IMR-90 (cell line): ENCODE data around the gene DHRS7C. TPM values are rescaled to one million over a fixed set of nuclear protein-coding genes. Genes with fewer than 3 reads are reported as not detected.

Source experiments
- ATAC-seq: fragments of 200-7000 bp; cut with Tn5 transposase; 2 replicates; pipeline ENCODE4 v1.9.1; 2020; ENCODE audit warnings: low read depth, mild to moderate bottlenecking, moderate library complexity
- BruUV-seq: library from RNA; stranded (reverse); fragments of 400-500 nt; replicated peaks from 2 replicates; lab custom pipeline; 2021; lab: Mats Ljungman, UMichigan
- CTCF ChIA-PET: fragments of 300-600 bp; formaldehyde crosslinking; extraction: SDS; loops from one replicate; lab custom pipeline; 2021; ENCODE audit warnings: antibody characterized with exemption; lab: Yijun Ruan, JAX
- POLR2A ChIA-PET: fragments of 300-600 bp; sonication (Branson Sonifier 250); formaldehyde crosslinking; loops from one replicate; lab custom pipeline; 2022; ENCODE audit warnings: antibody characterized with exemption; ENCODE audit not compliant: unreplicated experiment; lab: Charles Lee
- DNase-seq: peaks from one replicate; pipeline ENCODE4 v3.0.0; 2013
- H2AFZ ChIP-seq: replicated peaks from 2 replicates; pipeline ENCODE3; 2013; ENCODE audit warnings: low read length, mild to moderate bottlenecking; ENCODE audit not compliant: poor library complexity
- H2AK5ac ChIP-seq: 2 replicates; pipeline ENCODE4 v1.6.1; 2013; ENCODE audit warnings: low read depth, low read length, inconsistent platforms
- H2AK9ac ChIP-seq: replicated peaks from 2 replicates; pipeline ENCODE3; 2013; ENCODE audit warnings: mild to moderate bottlenecking, low read depth, low read length, moderate library complexity; ENCODE audit not compliant: poor library complexity
- H2BK120ac ChIP-seq: 2 replicates; pipeline ENCODE4 v1.6.1; 2013; ENCODE audit warnings: low read depth, low read length, inconsistent platforms
- H2BK15ac ChIP-seq: 3 replicates; pipeline ENCODE4 v1.6.1; 2013; ENCODE audit warnings: low read depth, low read length, inconsistent platforms
- H2BK20ac ChIP-seq: 2 replicates; pipeline ENCODE4 v1.6.1; 2013; ENCODE audit warnings: low read depth, mild to moderate bottlenecking, inconsistent platforms, low read length, moderate library complexity
- H2BK5ac ChIP-seq: 2 replicates; pipeline ENCODE4 v1.6.1; 2013; ENCODE audit warnings: mild to moderate bottlenecking, low read depth, low read length, inconsistent platforms; ENCODE audit not compliant: poor library complexity, severe bottlenecking
- H3K14ac ChIP-seq: replicated peaks from 2 replicates; pipeline ENCODE4 v1.6.1; 2013; ENCODE audit warnings: low read depth, low read length, inconsistent platforms
- H3K18ac ChIP-seq: 2 replicates; pipeline ENCODE4 v1.6.1; 2013; ENCODE audit warnings: low read depth, low read length, control low read depth
- H3K23ac ChIP-seq: 2 replicates; pipeline ENCODE4 v1.6.1; 2013; ENCODE audit warnings: low read depth, low read length, inconsistent platforms
- H3K27ac ChIP-seq: 2 replicates; pipeline ENCODE4 v1.5.1; 2013; ENCODE audit warnings: mild to moderate bottlenecking, control low read depth, low read length; ENCODE audit not compliant: insufficient read depth
- H3K27me3 ChIP-seq: 2 replicates; pipeline ENCODE4 v1.6.1; 2013; ENCODE audit warnings: low read length; ENCODE audit not compliant: control insufficient read depth, insufficient read depth
- H3K36me3 ChIP-seq: 2 replicates; pipeline ENCODE4 v1.6.1; 2013; ENCODE audit warnings: low read length, mixed read lengths; ENCODE audit not compliant: control insufficient read depth, insufficient read depth
- H3K4ac ChIP-seq: 2 replicates; pipeline ENCODE4 v1.6.1; 2013; ENCODE audit warnings: low read depth, low read length, inconsistent platforms
- H3K4me1 ChIP-seq: 2 replicates; pipeline ENCODE4 v1.6.1; 2013; ENCODE audit warnings: low read length, mixed read lengths; ENCODE audit not compliant: control insufficient read depth, insufficient read depth
- H3K4me2 ChIP-seq: 2 replicates; pipeline ENCODE4 v1.6.1; 2013; ENCODE audit warnings: low read depth, mild to moderate bottlenecking, control low read depth, low read length, moderate library complexity
- H3K4me3 ChIP-seq: 2 replicates; pipeline ENCODE4 v1.5.1; 2013; ENCODE audit warnings: low read depth, mild to moderate bottlenecking, control low read depth, low read length, moderate library complexity; ENCODE audit not compliant: insufficient read depth
- H3K56ac ChIP-seq: 2 replicates; pipeline ENCODE4 v1.6.1; 2013; ENCODE audit warnings: low read length, inconsistent platforms; ENCODE audit not compliant: insufficient read depth; ENCODE audit errors: extremely low read depth
- H3K79me1 ChIP-seq, 2 experiments: 2 replicates each; pipeline ENCODE4 v1.6.1; 2013; ENCODE audit warnings: low read length in 2 of 2, inconsistent platforms in 1 of 2, low read depth in 1 of 2
- H3K9ac ChIP-seq: 2 replicates; pipeline ENCODE4 v1.6.1; 2013; ENCODE audit warnings: low read depth, low read length, control low read depth
- H3K9me1 ChIP-seq: 2 replicates; pipeline ENCODE4 v1.6.1; 2013; ENCODE audit warnings: low read length, inconsistent platforms; ENCODE audit not compliant: insufficient read depth
- H3K9me3 ChIP-seq: 2 replicates; pipeline ENCODE4 v1.6.1; 2013; ENCODE audit warnings: low read length; ENCODE audit not compliant: control insufficient read depth, insufficient read depth
- H4K20me1 ChIP-seq: 2 replicates; pipeline ENCODE4 v1.6.1; 2013; ENCODE audit warnings: low read length, inconsistent platforms; ENCODE audit not compliant: insufficient read depth
- H4K5ac ChIP-seq: 2 replicates; pipeline ENCODE4 v1.6.1; 2013; ENCODE audit warnings: mild to moderate bottlenecking, low read depth, low read length, control low read depth
- H4K8ac ChIP-seq, 2 experiments: 2 replicates each; pipeline ENCODE4 v1.6.1; 2013; ENCODE audit warnings: low read depth in 2 of 2, low read length in 2 of 2, control low read depth in 1 of 2, inconsistent platforms in 1 of 2
- H4K91ac ChIP-seq: 2 replicates; pipeline ENCODE4 v1.6.1; 2013; ENCODE audit warnings: low read depth, low read length, inconsistent platforms; ENCODE audit not compliant: insufficient read depth
- RAD21 ChIP-seq: IDR thresholded peaks from 2 replicates; pipeline ENCODE4 v1.6.1; 2012; ENCODE audit warnings: low read length, improper control_type of control experiment
- RCOR1 ChIP-seq: IDR thresholded peaks from 2 replicates; pipeline ENCODE4 v1.6.1; 2012; ENCODE audit warnings: mild to moderate bottlenecking, low read length, improper control_type of control experiment; ENCODE audit not compliant: insufficient replicate concordance
- WGBS, 2 experiments: methylation state at CpG; one replicate each; pipeline versions ENCODE4 v1.1.5 to v1.1.7; 2013; ENCODE audit warnings: missing lambda C conversion rate in 2 of 2; ENCODE audit not compliant: insufficient read length in 1 of 2; ENCODE audit errors: extremely low coverage in 2 of 2; 5-methylcytosine and 5-hydroxymethylcytosine counted together
- dilution Hi-C: fragments of 300-500 bp; cut with HindIII; formaldehyde crosslinking; loops from one replicate; pipeline ENCODE4 v1.14.3; 2018; ENCODE audit warnings: low sequenced_read_pairs; ENCODE audit not compliant: unreplicated experiment
- in situ Hi-C: fragments of 300-500 bp; cut with MboI; formaldehyde crosslinking; loops from 3 replicates; pipeline ENCODE4 v1.14.3; 2019; ENCODE audit warnings: low sequenced_read_pairs, inconsistent platforms, mixed read lengths
- intact Hi-C: fragments of 100-400 bp; cut with micrococcal nuclease; formaldehyde crosslinking; loops from 2 replicates; pipeline ENCODE4 v1.10.0; 2022
- polyA plus RNA-seq, 3 experiments: library from polyadenylated mRNA; depleted of rRNA; stranded (reverse); fragments of >200 nt; gene quantifications; 2 replicates each; pipeline ENCODE4 v1.2.3, GENCODE V29; 2012; ENCODE audit warnings: low replicate concordance in 1 of 3
- total RNA-seq: library from RNA; depleted of rRNA; stranded (reverse); fragments of >200 nt; gene quantifications from 2 replicates; pipeline ENCODE4 v1.2.3, GENCODE V29; 2012

Gene DHRS7C
- total and polyA plus RNA-seq, 2 of the 4 experiments (the other 2 are of a cell fraction) = not detected

DNA sequence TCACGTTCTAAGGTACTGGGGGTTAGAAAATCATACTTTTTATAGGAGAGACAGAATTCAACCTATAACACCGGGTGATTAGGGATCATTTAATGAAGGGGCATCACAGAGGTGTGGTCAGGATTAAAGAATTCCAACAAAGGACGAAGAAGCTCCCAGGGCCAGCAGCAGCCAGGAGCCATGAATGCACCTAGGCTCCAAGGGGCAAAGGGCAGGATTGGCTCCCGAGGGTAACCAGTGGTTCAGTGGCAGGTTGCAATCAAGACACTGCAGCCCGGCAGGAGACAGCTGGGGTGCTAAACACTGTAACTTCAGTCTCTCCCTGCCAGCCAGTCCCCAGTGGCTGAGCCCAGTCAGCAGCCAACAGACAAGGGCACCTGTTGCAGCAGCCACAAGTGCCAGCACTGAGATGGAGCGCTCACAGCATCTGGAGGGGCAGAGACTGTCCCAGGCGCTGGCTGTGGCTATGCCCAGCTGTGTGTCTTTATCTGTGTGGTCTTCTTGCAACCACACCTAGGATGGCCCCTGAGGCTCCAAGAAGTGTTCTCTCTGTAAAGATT, 23.9 kb downstream of the DHRS7C start:
- no peak overlapping the region for H3K18ac ChIP-seq
- no peak overlapping the region for H4K5ac ChIP-seq
- TF ChIP-seq RAD21 = no peak
- TF ChIP-seq RCOR1 = no peak
- ChIA-PET POLR2A (no interaction called here), CTCF (no interaction called here)
- no peak overlapping the region for H3K9ac ChIP-seq
- no peak overlapping the region for H4K8ac ChIP-seq
- H3K9me1 ChIP-seq = no peaks in the 10 kb centered on the region
- no peak overlapping the region for H4K91ac ChIP-seq
- no peaks in the 10 kb centered on the region for H3K9me3 ChIP-seq
- intact Hi-C loops = no loop called here
- no peak overlapping the region for H2BK15ac ChIP-seq
- H3K79me1 ChIP-seq = no peaks in the 10 kb centered on the region
- H2AK5ac ChIP-seq = no peak overlapping the region
- H2AFZ ChIP-seq = no peak overlapping the region
- WGBS, 2 experiments = 42% methylated on average over 3 of the region's 7 CpGs; no CpG with 5 or more reads in 1 of the 2 experiments
- H2BK120ac ChIP-seq = no peak overlapping the region
- in situ Hi-C loops = no loop called here
- dilution Hi-C loops = no loop called here
- no peak for DNase-seq
- no peak overlapping the region for H2AK9ac ChIP-seq
- H4K20me1 ChIP-seq = no peaks in the 10 kb centered on the region
- no peak overlapping the region for H2BK5ac ChIP-seq
- no peaks in the 10 kb centered on the region for H3K4me1 ChIP-seq
- H3K4ac ChIP-seq = no peak overlapping the region
- H2BK20ac ChIP-seq = no peak overlapping the region
- no TSS peak for BruUV-seq
- H3K23ac ChIP-seq = no peak overlapping the region
- H3K27me3 ChIP-seq = no peaks in the 10 kb centered on the region; the same call in 1 of the 2 replicates
- H3K4me2 ChIP-seq = no peak overlapping the region
- ATAC-seq = no peak
- H3K36me3 ChIP-seq = no peaks in the 10 kb centered on the region
- H3K4me3 ChIP-seq = no peak overlapping the region
- no peak overlapping the region for H3K14ac ChIP-seq
- H3K27ac ChIP-seq = no peak overlapping the region
- H3K56ac ChIP-seq = no peak overlapping the region
